GM12878 (cell line): Measurements from ENCODE around the gene ESYT3. TPM values are rescaled to one million over a fixed set of nuclear protein-coding genes. Genes with fewer than 3 reads are reported as not detected.

ENCODE experiments used
- ATAC-seq: fragments of 200-7000 bp; cut with Tn5 transposase; 3 replicates; pipeline ENCODE4 v1.9.1; 2020; ENCODE audit warnings: mild to moderate bottlenecking, moderate library complexity
- BruUV-seq: library from RNA; stranded (reverse); fragments of 400-500 nt; replicated peaks from 2 replicates; lab custom pipeline; 2021; lab: Mats Ljungman, UMichigan
- CTCF ChIA-PET: fragments of 300-600 bp; sonication (Branson Sonifier 250); formaldehyde crosslinking; extraction: SDS; loops from one replicate; lab custom pipeline; 2021; ENCODE audit warnings: inconsistent platforms; lab: Yijun Ruan, JAX
- POLR2A ChIA-PET: fragments of 350-600 bp; formaldehyde crosslinking; extraction: SDS; loops from one replicate; lab custom pipeline; 2021; ENCODE audit warnings: inconsistent platforms; lab: Charles Lee
- RAD21 ChIA-PET: fragments of 300-600 bp; sonication (Branson Sonifier 250); formaldehyde crosslinking; loops from one replicate; lab custom pipeline; 2023; ENCODE audit warnings: antibody characterized with exemption; ENCODE audit not compliant: unreplicated experiment; lab: Charles Lee
- SMC1A ChIA-PET: fragments of 300-600 bp; sonication (Branson Sonifier 250); formaldehyde crosslinking; loops from one replicate; lab custom pipeline; 2023; ENCODE audit not compliant: unreplicated experiment, uncharacterized antibody; lab: Charles Lee
- DNase-seq: peaks from one replicate; pipeline ENCODE4 v3.0.0-alpha.2; 2011; ENCODE audit warnings: low read depth, low spot score
- FAIRE-seq: peaks from 3 replicates; lab custom pipeline; 2011; peaks lifted over from hg19 to GRCh38; lab: Jason Lieb, UNC
- H2AFZ ChIP-seq: 2 replicates; pipeline ENCODE4 v1.6.0; 2011; ENCODE audit warnings: low read depth, low read length, control low read depth; ENCODE audit not compliant: control insufficient read depth
- H3K27ac ChIP-seq: 2 replicates; pipeline ENCODE4 v1.5.1; 2011; ENCODE audit warnings: control low read depth; ENCODE audit not compliant: control insufficient read depth, insufficient read depth
- H3K27me3 ChIP-seq, 2 experiments: replicated peaks in 1 of 2; 2 replicates each; pipeline versions ENCODE4 v1.6.0 to v1.6.1; 2011; ENCODE audit warnings: low read length in 1 of 2; ENCODE audit not compliant: control insufficient read depth in 2 of 2, insufficient read depth in 2 of 2
- H3K36me3 ChIP-seq, 2 experiments: 2 replicates each; pipeline ENCODE4 v1.5.1; 2011; ENCODE audit warnings: low read length in 1 of 2; ENCODE audit not compliant: control insufficient read depth in 2 of 2, insufficient read depth in 2 of 2
- H3K4me1 ChIP-seq: 2 replicates; pipeline ENCODE4 v1.6.1; 2011; ENCODE audit warnings: mild to moderate bottlenecking, low read length, moderate library complexity, mixed read lengths; ENCODE audit not compliant: control insufficient read depth, insufficient read depth
- H3K4me2 ChIP-seq: 2 replicates; pipeline ENCODE4 v1.6.0; 2011; ENCODE audit warnings: control low read depth; ENCODE audit not compliant: control insufficient read depth, insufficient read depth
- H3K4me3 ChIP-seq: fragments of 200-600 bp; sonication (generic); 2 replicates; pipeline ENCODE4 v1.5.1; 2016
- H3K79me2 ChIP-seq: 2 replicates; pipeline ENCODE4 v1.6.0; 2011; ENCODE audit warnings: low read length; ENCODE audit not compliant: control insufficient read depth, insufficient read depth
- H3K9ac ChIP-seq: 2 replicates; pipeline ENCODE4 v1.8.0; 2011; ENCODE audit warnings: low read length, control low read depth, mixed read lengths; ENCODE audit not compliant: control insufficient read depth, insufficient read depth
- H3K9me3 ChIP-seq: replicated peaks from 3 replicates; pipeline ENCODE4 v1.5.1; 2011; ENCODE audit warnings: mild to moderate bottlenecking, low read length; ENCODE audit not compliant: control insufficient read depth, insufficient read depth
- H4K20me1 ChIP-seq: 2 replicates; pipeline ENCODE4 v1.6.0; 2011; ENCODE audit not compliant: control insufficient read depth, insufficient read depth
- WGBS: methylation state at CpG from one replicate; pipeline ENCODE4 v1.1.6; 2016; ENCODE audit warnings: low lambda C conversion rate; ENCODE audit not compliant: insufficient replicate concordance, insufficient coverage; ENCODE audit errors: missing lambda C conversion rate; 5-methylcytosine and 5-hydroxymethylcytosine counted together
- in situ Hi-C: fragments of 300-500 bp; cut with MboI; formaldehyde crosslinking; loops from 9 replicates; pipeline ENCODE4 v1.14.3; 2018; ENCODE audit warnings: mixed read lengths
- intact Hi-C: fragments of 100-400 bp; cut with micrococcal nuclease; formaldehyde crosslinking; loops from one replicate; pipeline ENCODE4 v1.14.2; 2022; ENCODE audit not compliant: unreplicated experiment
- polyA plus RNA-seq, 11 experiments: library from polyadenylated mRNA; depleted of rRNA in 4 of 11; unstranded in 6 of 11; stranded (reverse) in 5 of 11; fragments of >200 nt; fragmentation: Nextera tagmentation in 4 of 11; fragmentation: Illumina TruSeq in 1 of 11; extraction: Ambion mirVana in 4 of 11; extraction: Trizol in 1 of 11; gene quantifications; 1 replicate in 1 of 11; 2 replicates in 10 of 11; pipeline versions ENCODE4 v1.2.1 to v1.2.3, GENCODE V29; 2011 to 2016; ENCODE audit warnings: inconsistent platforms in 2 of 11, missing spikeins in 2 of 11, low read depth in 1 of 11
- total RNA-seq, 4 experiments: library from RNA; depleted of rRNA in 3 of 4; stranded (reverse); fragments of >200 nt in 3 of 4; fragmentation: Illumina TruSeq in 1 of 4; extraction: Trizol in 1 of 4; gene quantifications; 2 replicates each; pipeline versions ENCODE4 v1.2.1 to v1.2.3, GENCODE V29; 2013 to 2021
- TF ChIP-seq, protein P1 (sequence below): fragments of 450-650 bp; IDR thresholded peaks from 2 replicates; pipeline ENCODE4 v1.6.1; 2018; ENCODE audit warnings: mild to moderate bottlenecking, low read depth, moderate library complexity; ENCODE audit not compliant: partially characterized antibody
- TF ChIP-seq, protein P2 (sequence below): IDR thresholded peaks from 2 replicates; pipeline ENCODE4 v1.6.1; 2011; ENCODE audit warnings: low read depth, low read length, improper control_type of control experiment, borderline replicate concordance

The ESYT3 gene
- total and polyA plus RNA-seq, 10 of the 15 experiments (the other 5 are each of a cell fraction or from before 2014, with no cell fraction given) = not detected

DNA sequence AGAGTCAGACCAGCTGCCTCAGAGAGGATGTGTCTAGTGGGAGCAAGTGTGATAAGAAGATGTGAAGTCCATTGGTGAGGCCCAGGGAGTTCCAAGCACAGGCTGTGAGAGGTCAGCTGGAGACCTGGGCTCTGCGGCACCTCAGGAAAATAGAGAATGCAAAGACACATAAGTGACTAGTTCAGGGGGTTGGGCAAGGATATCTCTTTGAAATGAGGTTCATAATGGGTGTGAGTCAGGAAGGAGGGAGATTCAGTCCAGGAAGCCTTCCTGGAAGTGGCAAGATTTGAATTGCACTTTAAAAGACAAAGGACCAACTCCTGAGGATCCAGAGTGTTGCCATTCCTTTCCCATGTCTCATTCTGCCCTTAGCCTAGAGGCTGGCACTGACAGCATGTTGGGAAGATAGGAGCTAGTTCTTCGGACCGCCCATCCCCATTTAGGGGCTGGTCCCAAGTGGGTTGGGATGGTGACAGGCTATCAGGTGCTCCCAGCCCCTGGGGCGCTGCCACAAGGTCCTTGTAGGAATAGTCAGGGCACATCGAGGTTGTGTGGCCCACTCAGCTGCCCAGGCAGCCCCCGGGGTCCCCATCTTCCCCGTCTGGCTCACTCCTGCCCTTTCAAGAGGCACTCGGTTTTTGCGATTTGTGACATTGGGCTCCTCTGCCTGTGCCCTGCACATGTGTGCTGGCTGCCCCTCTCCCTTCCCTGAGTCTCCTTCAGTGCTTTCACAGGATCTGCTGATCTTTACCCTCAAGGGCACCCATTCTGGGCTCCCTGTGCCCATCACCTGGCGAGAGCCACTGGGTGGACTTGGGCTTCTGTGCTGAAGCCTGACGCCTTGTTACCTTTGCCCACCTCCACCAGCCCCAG, 23.7 kb downstream of the ESYT3 start:
- Histone ChIP-seq H3K4me1 (no peaks in the 10 kb centered on the region), H3K4me3 (no peak overlapping the region), H3K79me2 (no peaks in the 10 kb centered on the region), H3K36me3 (no peaks in the 10 kb centered on the region), H3K27ac (no peak overlapping the region), H4K20me1 (no peaks in the 10 kb centered on the region), H3K9me3 (no peaks in the 10 kb centered on the region), H3K27me3 (no peaks in the 10 kb centered on the region; a peak in 3 of 4 replicates), H3K4me2 (no peak overlapping the region), H2AFZ (no peak overlapping the region), H3K9ac (no peak overlapping the region)
- no peak for DNase-seq
- no peak for ATAC-seq
- BruUV-seq = no TSS peak
- CTCF ChIA-PET = no interaction called here
- no peak for FAIRE-seq
- in situ Hi-C loops (no loop called here), intact Hi-C loops (no loop called here)
- WGBS = 40% methylated on average over 10 of the region's 11 CpGs
- RAD21 ChIA-PET = no interaction called here
- SMC1A ChIA-PET = no interaction called here
- TF ChIP-seq, protein P1, sequence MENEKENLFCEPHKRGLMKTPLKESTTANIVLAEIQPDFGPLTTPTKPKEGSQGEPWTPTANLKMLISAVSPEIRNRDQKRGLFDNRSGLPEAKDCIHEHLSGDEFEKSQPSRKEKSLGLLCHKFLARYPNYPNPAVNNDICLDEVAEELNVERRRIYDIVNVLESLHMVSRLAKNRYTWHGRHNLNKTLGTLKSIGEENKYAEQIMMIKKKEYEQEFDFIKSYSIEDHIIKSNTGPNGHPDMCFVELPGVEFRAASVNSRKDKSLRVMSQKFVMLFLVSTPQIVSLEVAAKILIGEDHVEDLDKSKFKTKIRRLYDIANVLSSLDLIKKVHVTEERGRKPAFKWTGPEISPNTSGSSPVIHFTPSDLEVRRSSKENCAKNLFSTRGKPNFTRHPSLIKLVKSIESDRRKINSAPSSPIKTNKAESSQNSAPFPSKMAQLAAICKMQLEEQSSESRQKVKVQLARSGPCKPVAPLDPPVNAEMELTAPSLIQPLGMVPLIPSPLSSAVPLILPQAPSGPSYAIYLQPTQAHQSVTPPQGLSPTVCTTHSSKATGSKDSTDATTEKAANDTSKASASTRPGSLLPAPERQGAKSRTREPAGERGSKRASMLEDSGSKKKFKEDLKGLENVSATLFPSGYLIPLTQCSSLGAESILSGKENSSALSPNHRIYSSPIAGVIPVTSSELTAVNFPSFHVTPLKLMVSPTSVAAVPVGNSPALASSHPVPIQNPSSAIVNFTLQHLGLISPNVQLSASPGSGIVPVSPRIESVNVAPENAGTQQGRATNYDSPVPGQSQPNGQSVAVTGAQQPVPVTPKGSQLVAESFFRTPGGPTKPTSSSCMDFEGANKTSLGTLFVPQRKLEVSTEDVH = no peak
- TF ChIP-seq, protein P2, sequence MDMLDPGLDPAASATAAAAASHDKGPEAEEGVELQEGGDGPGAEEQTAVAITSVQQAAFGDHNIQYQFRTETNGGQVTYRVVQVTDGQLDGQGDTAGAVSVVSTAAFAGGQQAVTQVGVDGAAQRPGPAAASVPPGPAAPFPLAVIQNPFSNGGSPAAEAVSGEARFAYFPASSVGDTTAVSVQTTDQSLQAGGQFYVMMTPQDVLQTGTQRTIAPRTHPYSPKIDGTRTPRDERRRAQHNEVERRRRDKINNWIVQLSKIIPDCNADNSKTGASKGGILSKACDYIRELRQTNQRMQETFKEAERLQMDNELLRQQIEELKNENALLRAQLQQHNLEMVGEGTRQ = no peak
- POLR2A ChIA-PET = no interaction called here
